MM.1S (cell line): ENCODE measurements around the gene MTMR12.

ENCODE experiments used
- CTCF ChIP-seq: fragments of 300-600 bp; sonication (generic); IDR thresholded peaks from 2 replicates; pipeline ENCODE4 v1.5.1; 2016; ENCODE audit warnings: antibody characterized with exemption, low read length, mixed read lengths
- EZH2 ChIP-seq: fragments of 300-600 bp; sonication (generic); optimal IDR thresholded peaks from 2 replicates; pipeline ENCODE3; 2017; ENCODE audit warnings: low read depth, mild to moderate bottlenecking, antibody characterized with exemption, low read length, mixed read lengths
- EZH2phosphoT487 ChIP-seq: fragments of 300-600 bp; sonication (generic); IDR thresholded peaks from 2 replicates; pipeline ENCODE4 v1.6.1; 2018; ENCODE audit warnings: antibody characterized with exemption, low read length

GRCh38 chr5:32304622-32305021 is 8.1 kb downstream of the MTMR12 start:
- TF ChIP-seq CTCF = no peak
- no peak for TF ChIP-seq EZH2
- TF ChIP-seq EZH2phosphoT487 = no peak
